IMR-90 (cell line): ENCODE measurements around the gene ERG.

Experiments used
- ELK1 ChIP-seq: fragments of 150-350 bp; IDR thresholded peaks from 2 replicates; pipeline ENCODE4 v1.6.1; 2016; ENCODE audit warnings: low read depth, mild to moderate bottlenecking, low read length, moderate library complexity, borderline replicate concordance
- MXI1 ChIP-seq: IDR thresholded peaks from 2 replicates; pipeline ENCODE4 v1.6.1; 2012; ENCODE audit warnings: low read depth, mild to moderate bottlenecking, low read length, moderate library complexity, borderline replicate concordance
- POLR2A ChIP-seq: IDR thresholded peaks from 2 replicates; pipeline ENCODE4 v1.6.1; 2012; ENCODE audit warnings: mild to moderate bottlenecking, low read depth, low read length
- RCOR1 ChIP-seq: IDR thresholded peaks from 2 replicates; pipeline ENCODE4 v1.6.1; 2012; ENCODE audit warnings: mild to moderate bottlenecking, low read length, improper control_type of control experiment; ENCODE audit not compliant: insufficient replicate concordance

- TF ChIP-seq POLR2A, result no peak
- no peak for TF ChIP-seq ELK1
- no peak for TF ChIP-seq RCOR1
- no peak for TF ChIP-seq MXI1
These were observed 139.6 kb downstream of the ERG start for GRCh38 chr21:38358666-38359065.
